GM19035 (cell line): ENCODE results near the gene EVA1C.
"Not testable (repeated sequence)": the region's sequence is repeated elsewhere in the genome, so short reads cannot be mapped to it uniquely, and the experiment has no call there.

Source experiments
- ATAC-seq: cut with Tn5 transposase; IDR thresholded peaks from one replicate; pipeline ENCODE4 v1.9.1; 2021; ENCODE audit not compliant: unreplicated experiment

The EVA1C gene

DNA sequence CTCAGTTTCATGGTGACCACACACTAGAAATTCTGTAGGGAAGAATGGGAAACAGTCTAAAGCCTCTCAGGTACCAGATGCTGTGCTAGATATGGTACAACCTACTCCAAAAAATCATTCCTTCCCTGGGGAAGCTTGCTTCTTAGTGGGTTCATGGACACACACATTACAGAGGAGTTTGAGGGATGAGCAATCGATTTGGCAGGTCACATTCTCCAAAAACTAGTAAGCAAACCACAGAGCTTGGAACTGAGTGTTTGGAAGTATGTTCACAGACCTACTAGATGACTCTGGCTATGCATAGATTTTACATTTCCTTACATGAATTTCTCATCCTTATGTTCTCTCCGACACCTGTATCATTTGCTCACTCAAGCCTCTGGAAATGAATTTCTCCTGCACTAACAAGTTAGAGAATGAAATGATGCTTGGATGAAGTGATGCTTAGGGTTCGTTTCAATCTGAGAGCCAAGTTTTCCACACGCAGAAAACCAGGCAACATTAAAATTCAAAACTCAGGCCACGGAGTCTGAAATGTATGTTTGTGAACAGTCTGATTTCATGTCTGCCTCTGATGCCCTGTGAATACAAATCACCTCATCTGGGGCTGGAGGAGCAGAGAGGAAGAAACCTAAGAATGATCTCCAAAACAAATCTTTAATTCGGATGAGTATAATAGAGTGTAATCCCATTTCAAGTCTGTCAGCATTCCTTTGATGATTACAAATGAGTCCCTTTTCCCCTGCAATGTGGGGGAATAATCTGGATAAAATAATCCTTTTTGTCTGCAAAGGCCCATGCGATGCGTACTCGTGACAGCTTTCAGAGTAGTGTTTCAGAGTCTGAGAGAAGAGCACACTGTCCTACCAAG, 11.0 kb downstream of the EVA1C start:
- ATAC-seq: no peak

DNA sequence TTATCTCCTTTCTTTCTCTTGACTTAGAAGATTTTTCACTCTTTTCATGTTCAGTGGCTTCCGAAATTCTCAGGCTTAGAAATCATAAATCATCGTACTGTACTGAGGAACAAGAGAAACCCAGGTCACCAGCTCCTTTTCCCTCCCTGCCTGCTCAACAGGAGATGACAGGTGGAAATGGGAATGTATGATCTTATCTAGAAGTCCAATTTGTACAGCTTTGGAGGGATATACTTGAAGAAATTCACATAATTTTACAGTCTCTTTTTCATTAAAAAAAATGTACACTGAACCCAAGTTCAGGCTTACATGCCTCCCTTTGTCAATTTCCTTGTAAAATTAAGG, 11.7 kb downstream of the EVA1C start:
- no peak for ATAC-seq

DNA sequence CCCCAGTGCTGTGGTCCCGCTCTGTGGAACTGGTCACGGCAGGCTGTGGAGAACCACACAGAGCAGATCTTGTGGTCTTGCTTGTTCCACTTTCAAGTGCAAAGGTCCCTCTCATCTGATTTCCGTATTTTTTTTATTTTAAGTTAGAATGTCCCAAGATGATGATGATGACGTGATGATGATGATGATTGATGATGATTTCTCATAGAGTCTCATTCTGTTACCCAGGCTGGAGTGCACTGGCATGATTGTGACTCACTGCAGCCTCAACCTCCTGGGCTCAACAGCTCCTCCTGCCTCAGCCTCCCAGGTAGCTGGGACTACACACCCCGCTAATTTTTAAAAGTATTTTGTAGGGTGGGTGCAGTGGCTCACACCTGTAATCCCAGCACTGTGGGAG, 12.2 kb downstream of the EVA1C start:
- no peak for ATAC-seq

DNA sequence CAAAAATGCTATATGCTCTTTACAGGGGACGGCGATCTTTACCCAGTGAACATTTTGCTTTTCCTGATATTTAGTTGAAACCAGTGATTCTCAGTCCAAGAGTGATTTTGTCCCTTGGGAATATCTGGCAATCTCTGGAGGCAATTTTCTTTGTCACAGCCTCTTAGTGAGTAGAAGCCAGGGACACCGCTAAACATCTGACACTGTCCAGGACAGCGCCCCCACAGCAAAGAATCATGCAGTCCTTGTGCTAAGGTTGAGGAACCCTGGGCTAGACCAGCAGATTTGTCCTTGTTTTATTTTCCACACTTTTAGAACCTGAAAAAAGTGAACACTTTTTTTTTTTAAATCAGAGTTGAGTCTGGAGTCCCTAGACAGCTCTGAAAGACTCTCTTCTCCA, 13.1 kb downstream of the EVA1C start:
- no peak for ATAC-seq

DNA sequence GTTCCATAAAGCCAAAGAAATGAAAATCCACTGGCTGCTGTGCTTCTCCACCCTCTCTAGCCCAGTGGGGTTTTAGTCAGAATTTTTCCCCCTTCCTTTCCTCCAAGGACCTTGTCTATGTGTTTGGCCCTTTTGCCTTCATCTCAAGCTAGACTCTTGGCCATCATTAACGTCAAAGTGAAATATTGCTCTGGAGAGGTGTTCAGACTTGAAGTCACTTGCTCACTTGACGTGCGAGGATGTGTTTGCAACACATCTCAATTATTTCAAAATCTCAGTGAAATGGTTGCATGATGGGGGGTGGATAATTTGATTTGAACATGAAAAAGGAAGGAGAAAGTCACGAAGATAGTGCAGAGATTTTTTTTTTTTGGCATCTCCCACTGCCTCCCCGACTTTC, 13.6 kb downstream of the EVA1C start:
- no peak for ATAC-seq

DNA sequence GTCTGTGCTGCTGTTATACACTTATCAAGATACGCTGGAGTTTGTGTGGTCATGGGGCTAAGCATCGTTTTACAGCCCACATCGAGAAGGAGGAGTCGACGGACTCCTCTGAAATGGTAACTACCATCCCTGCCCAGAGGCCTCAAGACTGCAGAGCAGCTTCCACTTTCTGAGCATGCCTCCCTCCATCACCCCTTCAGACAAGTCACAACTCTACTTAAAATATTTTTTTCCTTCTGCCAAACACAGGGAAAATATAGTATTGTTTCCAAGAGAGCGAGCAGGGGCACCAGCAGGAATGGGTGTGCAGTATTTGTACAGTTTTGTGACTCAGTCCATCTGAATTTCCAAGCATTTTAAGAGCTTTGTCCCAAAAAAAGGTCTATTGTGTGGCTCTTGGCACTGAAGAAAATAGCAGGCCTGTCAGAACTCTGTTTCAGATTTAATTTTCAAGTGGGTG, 14.1 kb downstream of the EVA1C start:
- ATAC-seq: no peak

DNA sequence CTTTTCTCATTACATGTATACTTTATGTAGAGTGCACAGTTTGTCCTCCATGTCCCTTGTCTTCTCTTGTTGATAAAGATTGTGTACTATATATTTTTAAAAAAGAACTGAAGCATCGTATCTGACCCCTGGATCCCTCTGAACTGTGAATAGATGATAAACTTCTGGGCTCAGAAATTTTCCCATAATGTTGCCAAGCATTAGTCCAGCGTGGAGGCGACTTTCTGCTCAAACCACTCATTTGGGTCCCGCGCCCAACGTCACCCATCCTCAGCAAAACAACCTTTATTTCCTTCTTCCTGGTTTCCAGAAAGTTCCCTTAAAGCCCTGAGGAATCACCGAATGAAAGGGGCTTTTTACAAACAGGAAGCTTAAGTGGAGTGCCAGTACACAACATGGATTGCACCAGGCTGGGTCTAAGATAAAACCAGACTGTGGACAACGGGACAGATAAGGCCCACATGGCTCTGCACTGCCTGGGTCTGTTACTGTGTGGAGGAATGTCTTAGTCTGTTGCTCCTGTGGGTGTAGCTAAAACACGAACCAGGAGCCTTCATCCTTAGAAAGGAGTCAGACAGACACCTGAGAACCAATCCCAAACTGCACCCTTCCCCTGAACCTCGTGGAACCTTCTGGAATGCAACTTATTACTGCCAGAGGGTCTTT, 15.6 kb downstream of the EVA1C start:
- no peak for ATAC-seq

DNA sequence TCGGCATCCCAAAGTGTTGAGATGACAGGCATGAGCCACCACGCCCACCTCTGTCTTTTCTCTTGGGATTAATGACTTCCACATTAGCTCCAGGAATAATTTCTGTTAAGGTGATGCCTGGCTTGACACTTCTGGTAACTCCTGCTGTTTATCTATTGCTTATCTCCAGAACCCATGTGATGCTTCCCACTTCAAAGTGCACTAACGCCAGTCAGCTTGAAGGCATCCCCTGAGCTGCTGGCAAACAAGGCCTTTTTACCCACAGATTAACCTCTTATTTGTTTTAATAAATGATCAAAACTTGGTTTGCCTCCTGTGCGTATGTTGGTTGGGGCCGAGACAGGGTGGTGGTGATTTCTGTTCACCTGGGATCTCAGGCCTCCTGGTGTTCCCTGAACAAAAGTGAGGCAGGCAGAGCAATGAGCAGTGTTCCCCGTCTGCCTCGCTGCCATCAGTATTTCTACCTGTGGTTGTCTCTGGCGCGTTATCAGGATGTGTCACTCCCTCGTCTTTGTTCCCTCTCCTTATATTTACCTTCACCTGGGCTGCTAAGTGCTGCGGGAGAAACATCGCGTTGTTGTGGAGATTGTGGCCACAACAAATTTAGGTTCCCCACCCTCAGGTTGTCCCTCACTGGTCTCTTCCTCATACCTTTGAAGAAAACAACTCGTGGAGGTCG, 20.6 kb downstream of the EVA1C start:
- ATAC-seq: not testable (repeated sequence)

DNA sequence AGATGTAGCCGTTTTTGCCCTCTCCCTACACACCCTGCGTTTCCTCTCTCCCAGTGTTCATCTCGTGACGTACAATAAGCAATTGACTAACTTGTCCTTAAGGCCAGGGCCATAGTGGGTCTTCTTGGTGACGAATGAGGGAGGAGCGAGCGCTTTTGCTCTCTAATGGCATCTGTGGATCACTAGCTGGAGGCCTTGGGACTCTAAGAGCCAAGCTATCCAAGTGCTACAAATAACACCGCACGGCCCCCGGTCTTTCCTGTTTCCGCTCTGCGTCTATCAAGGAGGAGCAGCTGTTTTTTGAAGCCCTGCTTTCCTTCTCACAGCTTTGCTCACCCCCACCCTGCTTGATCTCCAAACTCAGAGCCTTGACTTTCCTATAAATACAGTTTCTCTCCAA, 25.2 kb downstream of the EVA1C start:
- no peak for ATAC-seq

DNA sequence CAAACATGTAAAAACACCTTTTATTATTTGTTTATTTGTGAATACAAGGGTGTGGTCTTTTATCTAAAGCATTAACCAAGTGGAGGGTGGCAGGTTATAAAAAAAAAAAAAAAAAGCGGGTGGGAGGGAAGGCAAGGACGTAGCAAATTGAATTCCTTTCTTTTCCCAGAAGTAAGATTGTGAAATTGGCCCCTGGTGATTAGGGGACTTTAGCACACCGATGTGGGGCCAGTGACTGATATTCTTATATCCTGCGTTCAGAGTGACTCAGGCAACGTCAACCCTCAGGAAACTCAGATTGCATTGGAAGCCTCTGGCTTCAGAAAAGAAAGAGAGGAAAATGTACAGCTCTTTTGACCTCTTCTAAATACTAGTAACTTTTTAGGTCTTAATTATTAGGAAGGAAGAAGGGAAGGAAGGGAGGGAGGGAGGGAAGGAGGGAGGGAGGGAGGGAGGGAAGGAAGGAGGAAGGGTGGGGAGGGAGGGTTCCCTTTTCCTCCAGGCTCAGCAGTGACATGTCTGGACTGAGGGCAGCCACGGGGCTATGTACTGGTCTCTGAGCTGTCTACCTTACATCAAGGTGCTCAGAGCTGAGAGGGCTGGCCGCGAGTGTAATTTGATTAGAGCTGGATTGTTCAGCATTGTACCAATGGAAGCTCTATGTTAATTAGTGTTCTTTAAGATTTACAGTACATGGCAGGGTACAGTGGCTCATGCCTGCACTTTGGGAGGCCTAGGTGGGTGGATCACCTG, 30.2 kb downstream of the EVA1C start:
- ATAC-seq: no peak

DNA sequence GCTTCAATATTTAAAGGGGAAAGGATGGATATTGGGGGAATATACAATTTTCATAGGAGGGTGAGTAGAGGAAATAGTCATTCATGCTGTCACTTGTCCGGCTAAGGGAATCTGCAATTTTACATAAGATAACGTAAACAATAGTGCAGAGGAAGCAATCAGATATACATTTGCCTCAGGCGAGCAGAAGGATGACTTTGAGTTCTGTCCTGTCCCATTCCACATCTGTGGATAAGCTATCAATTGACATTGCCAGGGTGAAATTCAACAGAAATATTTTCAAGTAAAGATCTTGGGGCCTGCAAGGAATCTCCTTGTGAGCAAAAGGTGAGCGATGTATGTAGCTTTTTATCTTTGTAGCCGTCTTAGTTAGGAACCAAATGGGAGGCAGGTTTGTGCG, 32.6 kb downstream of the EVA1C start:
- no peak for ATAC-seq

DNA sequence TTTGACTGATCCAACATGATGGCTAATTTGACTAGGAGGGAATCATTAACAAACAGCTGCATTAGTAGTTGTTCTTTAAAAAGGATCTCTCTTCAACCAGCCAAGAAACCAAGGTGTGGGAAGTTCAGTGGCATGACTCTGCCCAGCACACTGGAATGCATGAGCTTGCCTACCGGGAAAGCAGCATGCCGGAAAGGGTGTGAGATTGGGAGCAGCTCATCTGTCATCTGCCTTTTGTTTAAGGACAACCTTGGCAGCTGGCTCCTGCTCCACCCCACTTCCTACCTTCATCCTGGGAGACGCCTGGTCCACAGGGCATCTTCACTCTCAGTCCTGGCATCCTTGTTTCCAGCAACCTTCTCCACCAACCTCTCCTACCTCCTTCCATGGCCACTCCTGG, 33.9 kb downstream of the EVA1C start:
- ATAC-seq: not testable (repeated sequence)

DNA sequence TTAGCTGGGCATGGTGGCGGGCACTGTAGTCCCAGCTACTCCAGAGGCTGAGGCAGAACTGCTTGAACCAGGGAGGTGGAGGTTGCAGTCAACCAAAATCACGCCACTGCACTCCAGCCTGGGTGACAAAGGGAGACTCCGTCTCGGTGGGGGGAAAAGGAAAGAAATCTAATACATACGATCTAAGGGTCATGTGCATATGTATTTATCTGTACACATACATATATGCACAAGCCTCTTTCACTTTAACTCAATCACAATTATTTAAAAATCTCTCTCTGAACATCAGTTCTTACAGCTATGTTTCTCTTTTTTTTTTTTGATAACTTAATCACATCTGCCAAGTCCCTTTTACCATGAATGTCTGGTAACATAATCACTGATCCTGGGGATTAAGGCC, 34.7 kb downstream of the EVA1C start:
- ATAC-seq: no peak

DNA sequence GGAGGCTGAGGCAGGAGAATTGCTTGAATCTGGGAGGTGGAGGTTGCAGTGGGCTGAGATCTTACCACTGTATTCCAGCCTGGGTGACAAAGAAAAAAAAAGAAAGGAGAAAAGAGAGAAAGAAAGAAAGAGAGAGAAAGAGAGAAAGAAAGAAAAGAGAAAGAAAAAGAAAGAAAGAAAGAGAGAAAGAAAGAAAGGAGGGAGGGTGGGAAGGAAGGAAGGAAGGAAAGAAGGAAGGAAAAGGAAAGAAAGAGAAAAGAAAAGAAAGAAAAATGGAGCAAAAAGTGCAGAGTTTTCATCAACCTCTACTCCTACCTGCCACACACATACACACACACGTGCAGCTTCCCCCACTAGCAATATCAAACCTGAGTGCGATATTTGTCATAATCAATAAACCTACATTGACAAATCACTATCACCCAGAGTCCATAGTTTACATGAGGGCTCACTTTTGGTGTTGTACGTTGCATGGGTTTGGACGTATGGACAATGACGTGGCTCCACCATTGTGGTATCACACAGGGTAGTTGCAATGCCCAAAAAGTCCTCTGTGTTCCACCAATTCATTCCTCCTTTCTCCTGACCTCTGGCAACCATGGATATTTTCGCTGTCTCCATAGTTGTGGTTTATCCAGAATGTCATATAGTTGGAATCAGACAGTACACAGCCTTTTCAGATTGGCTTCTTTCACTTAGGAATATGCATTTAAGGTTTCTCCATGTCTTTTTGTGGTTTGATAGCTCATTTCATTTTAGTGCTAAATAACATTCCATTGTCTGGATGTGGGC, 36.5 kb downstream of the EVA1C start:
- no peak for ATAC-seq

DNA sequence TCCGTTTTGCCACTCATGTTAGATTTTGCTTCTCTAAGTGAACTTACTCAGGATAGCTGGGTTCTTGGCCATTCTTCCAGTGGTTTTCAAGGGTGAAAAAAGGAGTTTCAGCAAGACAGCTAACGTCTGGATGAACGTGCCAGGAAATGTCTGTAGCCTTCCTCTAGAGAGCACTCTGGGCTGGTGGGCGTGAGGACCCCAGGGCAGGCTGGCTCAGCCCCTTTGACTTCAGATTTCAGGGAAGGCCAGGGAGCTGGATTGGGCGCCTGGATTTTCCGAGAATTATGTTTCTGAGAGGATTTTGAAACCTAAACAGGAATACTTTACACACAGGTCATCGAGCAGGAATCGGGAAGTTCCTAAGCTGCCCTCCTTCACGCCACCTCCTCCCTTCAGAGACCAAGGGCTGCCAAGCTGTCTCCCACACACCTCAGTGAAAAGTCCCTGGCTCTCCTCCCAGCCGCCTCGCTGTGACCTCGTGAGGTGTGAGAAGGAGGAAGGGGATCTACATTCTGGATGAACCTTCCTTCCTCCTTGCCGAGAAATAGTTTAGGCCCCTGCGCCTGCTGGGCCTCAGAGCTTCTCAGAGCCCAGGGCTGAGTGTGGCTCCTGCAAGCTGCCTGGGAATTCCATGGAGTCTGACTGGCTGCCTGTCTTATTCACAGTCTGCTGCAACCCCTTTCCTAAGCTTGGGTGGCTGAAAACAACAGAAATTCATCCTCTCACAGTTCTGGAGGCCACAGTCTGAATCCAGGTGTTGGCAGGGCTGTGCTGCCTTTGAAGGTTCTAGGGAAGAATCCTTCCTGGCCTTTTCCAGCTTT, 38.6 kb downstream of the EVA1C start:
- ATAC-seq: not testable (repeated sequence)

DNA sequence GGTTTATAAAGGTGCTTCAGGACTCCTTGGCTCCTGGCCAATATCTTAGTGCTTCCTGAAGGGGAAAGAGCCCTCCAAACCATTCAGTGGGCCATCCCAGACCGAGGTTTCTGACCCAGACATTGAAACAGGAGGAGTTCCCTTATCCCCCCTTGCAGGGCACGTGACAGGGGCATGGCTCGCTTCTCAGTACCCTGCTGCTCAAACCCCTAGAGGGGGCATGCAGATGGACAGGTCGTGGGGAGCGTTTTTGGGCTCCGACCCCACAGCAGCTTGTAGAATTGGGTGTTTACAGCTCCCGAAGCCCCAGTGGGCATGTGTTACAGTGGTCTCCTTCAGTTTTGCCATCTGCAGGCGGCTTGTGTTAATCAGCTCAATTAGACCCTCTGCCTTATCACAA, 39.7 kb downstream of the EVA1C start:
- ATAC-seq: not testable (repeated sequence)

DNA sequence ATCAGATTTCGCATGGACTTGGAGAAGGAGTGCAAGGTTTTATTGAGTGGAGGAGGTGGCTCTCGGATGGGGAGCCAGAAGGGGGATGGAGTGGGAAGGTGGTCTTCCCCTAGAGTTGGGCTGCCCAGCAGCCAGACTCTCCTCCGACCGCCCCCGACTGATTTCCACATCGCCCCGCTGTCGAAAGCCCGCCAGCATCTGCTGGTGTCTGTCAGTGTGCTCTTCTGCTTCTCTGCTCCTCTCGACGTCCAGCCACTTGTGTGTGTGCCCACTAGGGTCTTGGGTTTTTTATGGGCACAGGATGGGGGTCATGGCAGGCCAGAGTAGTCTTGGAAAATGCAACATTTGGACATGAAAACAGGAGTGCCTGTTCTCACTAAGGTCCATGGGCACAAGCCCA, 40.1 kb downstream of the EVA1C start:
- ATAC-seq: no peak

DNA sequence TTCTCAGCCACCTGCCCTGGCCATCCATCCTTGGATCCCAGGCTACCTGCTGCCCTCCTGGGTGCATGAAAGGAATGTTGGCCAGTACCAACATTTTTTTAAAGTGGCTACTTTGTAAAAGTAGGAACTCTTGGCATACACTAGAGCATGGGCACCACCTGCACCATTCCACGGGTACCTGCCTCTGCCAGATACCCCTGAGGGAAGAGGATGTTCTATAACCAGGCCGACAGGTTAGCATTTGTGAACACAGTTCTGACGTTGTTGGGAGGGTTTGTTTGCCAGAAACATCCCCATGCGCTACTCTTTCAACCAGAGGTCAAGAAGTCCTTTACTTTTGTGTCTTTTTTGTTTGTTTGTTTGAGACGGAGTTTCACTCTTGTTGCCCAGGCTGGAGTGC, 43.0 kb downstream of the EVA1C start:
- no peak for ATAC-seq

DNA sequence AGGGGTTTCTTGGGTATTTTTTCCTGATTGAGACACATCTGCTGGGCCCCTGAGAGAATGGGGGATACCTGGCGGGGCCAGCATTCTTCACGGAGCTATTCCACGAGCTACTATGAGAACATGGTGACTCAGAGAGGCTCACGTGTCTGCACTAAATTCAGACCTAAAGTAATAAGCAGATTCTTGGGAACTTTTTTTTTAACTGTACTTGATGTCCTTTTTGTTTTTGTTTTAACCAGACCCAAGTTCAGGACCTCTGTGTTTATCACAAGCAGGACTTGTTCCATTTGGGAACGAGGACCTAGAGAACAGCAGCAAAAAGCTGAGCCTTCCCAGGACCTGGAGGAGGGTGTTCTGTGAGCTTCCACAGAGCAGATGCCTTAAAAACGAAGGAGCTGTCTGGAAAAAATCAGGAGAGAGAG, 44.0 kb downstream of the EVA1C start:
- no peak for ATAC-seq
